ENCODE results near the gene TOMM70.

Gene TOMM70

GRCh38 chr3:100411091-100411982, 10.4 kb upstream of the TOMM70 start:
- no peak for DNase-seq

- no peak for DNase-seq
These were observed 7.2 kb upstream of the TOMM70 start for GRCh38 chr3:100407977-100408532.

GRCh38 chr3:100407164-100407563, 6.3 kb upstream of the TOMM70 start:
- no peak for DNase-seq

GRCh38 chr3:100404250-100404548, 3.3 kb upstream of the TOMM70 start:
- DNase-seq: no peak

GRCh38 chr3:100403362-100404249, 2.7 kb upstream of the TOMM70 start:
- no peak for DNase-seq

GRCh38 chr3:100402891-100403290, 2.0 kb upstream of the TOMM70 start:
- DNase-seq: no peak

GRCh38 chr3:100402256-100402655, 1.4 kb upstream of the TOMM70 start:
- no peak for DNase-seq

- DNase-seq: peak; percentile 61
These were observed 769 bp upstream of the TOMM70 start for GRCh38 chr3:100401674-100402041.

GRCh38 chr3:100400419-100400779, 490 bp downstream of the TOMM70 start:
- peak; percentile 25 for DNase-seq

- DNase-seq: no peak
These were observed 1.4 kb downstream of the TOMM70 start for GRCh38 chr3:100399341-100400071.

GRCh38 chr3:100396967-100397366, 3.9 kb downstream of the TOMM70 start:
- DNase-seq: no peak

GRCh38 chr3:100395679-100396431, 5.0 kb downstream of the TOMM70 start:
- no peak for DNase-seq

- no peak for DNase-seq
These were observed 11.9 kb downstream of the TOMM70 start for GRCh38 chr3:100389025-100389424.

- no peak for DNase-seq
These were observed 14.3 kb downstream of the TOMM70 start for GRCh38 chr3:100386437-100387074.

GRCh38 chr3:100384733-100385525, 16.0 kb downstream of the TOMM70 start:
- DNase-seq: no peak

- no peak for DNase-seq
These were observed 24.6 kb downstream of the TOMM70 start for GRCh38 chr3:100376301-100376700.

- no peak for DNase-seq
These were observed 26.4 kb downstream of the TOMM70 start for GRCh38 chr3:100374521-100374920.

GRCh38 chr3:100370756-100371155, 30.1 kb downstream of the TOMM70 start:
- DNase-seq: no peak

GRCh38 chr3:100368441-100368840, 32.4 kb downstream of the TOMM70 start:
- DNase-seq: no peak

- DNase-seq: no peak
These were observed 34.5 kb downstream of the TOMM70 start for GRCh38 chr3:100366424-100366823.

GRCh38 chr3:100364421-100364820, 36.5 kb downstream of the TOMM70 start:
- no peak for DNase-seq
